SK-N-SH (cell line): ENCODE data around the gene GPRIN3.

Source experiments
- EZH2phosphoT487 ChIP-seq: fragments of 200-600 bp; sonication (generic); IDR thresholded peaks from 2 replicates; pipeline ENCODE4 v1.6.1; 2017; ENCODE audit warnings: low read depth, mixed run types, mild to moderate bottlenecking, antibody characterized with exemption, moderate library complexity, borderline replicate concordance
- FOXM1 ChIP-seq: IDR thresholded peaks from 2 replicates; pipeline ENCODE4 v1.4.0; 2012; ENCODE audit warnings: low read depth, mild to moderate bottlenecking
- GABPA ChIP-seq: IDR thresholded peaks from 2 replicates; pipeline ENCODE4 v1.4.0; 2012; ENCODE audit warnings: low read depth, mild to moderate bottlenecking
- JUND ChIP-seq: IDR thresholded peaks from 2 replicates; pipeline ENCODE4 v1.4.0; 2012
- RAD21 ChIP-seq: IDR thresholded peaks from 2 replicates; pipeline ENCODE4 v1.6.1; 2012; ENCODE audit warnings: mild to moderate bottlenecking, low read length
- TF ChIP-seq, protein P1 (sequence below): fragments of 200-600 bp; sonication (generic); IDR thresholded peaks from 2 replicates; pipeline ENCODE4 v1.6.1; 2017; ENCODE audit warnings: antibody characterized with exemption, mild to moderate bottlenecking, moderate library complexity
- TF ChIP-seq, protein P2 (sequence below): IDR thresholded peaks from 2 replicates; pipeline ENCODE4 v1.4.0; 2012; ENCODE audit warnings: low read depth, borderline replicate concordance

DNA sequence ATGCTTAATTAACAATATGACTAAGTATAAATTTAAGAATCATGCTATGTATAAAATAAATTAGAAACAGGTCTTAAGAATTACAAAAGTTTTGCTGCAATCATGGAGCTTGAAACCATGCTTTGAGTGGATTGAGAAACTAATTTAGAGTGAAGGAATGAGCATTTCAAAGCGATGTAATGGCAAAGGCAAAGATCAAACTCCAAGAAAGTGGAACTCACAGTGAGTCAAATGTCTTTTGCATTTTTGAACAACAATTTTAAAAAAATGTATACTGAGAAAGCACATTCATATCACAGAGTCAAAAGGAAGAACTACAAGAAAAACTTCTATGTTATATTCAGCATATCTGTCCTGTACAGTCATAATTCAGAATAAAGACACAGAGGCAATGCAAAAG is 6.6 kb downstream of the GPRIN3 start:
- no peak for TF ChIP-seq RAD21
- TF ChIP-seq EZH2phosphoT487: no peak
- TF ChIP-seq FOXM1: no peak
- TF ChIP-seq, protein P1, sequence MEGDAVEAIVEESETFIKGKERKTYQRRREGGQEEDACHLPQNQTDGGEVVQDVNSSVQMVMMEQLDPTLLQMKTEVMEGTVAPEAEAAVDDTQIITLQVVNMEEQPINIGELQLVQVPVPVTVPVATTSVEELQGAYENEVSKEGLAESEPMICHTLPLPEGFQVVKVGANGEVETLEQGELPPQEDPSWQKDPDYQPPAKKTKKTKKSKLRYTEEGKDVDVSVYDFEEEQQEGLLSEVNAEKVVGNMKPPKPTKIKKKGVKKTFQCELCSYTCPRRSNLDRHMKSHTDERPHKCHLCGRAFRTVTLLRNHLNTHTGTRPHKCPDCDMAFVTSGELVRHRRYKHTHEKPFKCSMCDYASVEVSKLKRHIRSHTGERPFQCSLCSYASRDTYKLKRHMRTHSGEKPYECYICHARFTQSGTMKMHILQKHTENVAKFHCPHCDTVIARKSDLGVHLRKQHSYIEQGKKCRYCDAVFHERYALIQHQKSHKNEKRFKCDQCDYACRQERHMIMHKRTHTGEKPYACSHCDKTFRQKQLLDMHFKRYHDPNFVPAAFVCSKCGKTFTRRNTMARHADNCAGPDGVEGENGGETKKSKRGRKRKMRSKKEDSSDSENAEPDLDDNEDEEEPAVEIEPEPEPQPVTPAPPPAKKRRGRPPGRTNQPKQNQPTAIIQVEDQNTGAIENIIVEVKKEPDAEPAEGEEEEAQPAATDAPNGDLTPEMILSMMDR: no peak
- no peak for TF ChIP-seq GABPA
- TF ChIP-seq, protein P2, sequence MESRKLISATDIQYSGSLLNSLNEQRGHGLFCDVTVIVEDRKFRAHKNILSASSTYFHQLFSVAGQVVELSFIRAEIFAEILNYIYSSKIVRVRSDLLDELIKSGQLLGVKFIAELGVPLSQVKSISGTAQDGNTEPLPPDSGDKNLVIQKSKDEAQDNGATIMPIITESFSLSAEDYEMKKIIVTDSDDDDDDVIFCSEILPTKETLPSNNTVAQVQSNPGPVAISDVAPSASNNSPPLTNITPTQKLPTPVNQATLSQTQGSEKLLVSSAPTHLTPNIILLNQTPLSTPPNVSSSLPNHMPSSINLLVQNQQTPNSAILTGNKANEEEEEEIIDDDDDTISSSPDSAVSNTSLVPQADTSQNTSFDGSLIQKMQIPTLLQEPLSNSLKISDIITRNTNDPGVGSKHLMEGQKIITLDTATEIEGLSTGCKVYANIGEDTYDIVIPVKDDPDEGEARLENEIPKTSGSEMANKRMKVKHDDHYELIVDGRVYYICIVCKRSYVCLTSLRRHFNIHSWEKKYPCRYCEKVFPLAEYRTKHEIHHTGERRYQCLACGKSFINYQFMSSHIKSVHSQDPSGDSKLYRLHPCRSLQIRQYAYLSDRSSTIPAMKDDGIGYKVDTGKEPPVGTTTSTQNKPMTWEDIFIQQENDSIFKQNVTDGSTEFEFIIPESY: no peak
- no peak for TF ChIP-seq JUND
